GM12892 (cell line): Measurements from ENCODE around the gene SYNE1.

Experiments
- POLR2A ChIP-seq: IDR thresholded peaks from 2 replicates; pipeline ENCODE4 v1.6.1; 2011; ENCODE audit warnings: low read depth, low read length, control low read depth
- POLR2AphosphoS5 ChIP-seq: IDR thresholded peaks from 2 replicates; pipeline ENCODE4 v1.6.1; 2011; ENCODE audit warnings: low read depth, low read length, control low read depth
- TAF1 ChIP-seq: IDR thresholded peaks from 2 replicates; pipeline ENCODE4 v1.6.1; 2011; ENCODE audit warnings: low read depth, mild to moderate bottlenecking, control low read depth, low read length, borderline replicate concordance

- TF ChIP-seq POLR2AphosphoS5 (no peak), POLR2A (no peak), TAF1 (no peak)
Measured at GRCh38 chr6:152399399-152399798, 237.8 kb downstream of the SYNE1 start.
